ENCODE data around the gene WNT2B. TPM values are rescaled to one million over a fixed set of nuclear protein-coding genes. Genes with fewer than 3 reads are reported as not detected.
"Not testable (repeated sequence)": the region's sequence is repeated elsewhere in the genome, so short reads cannot be mapped to it uniquely, and the experiment has no call there.

WNT2B gene
- total and polyA plus RNA-seq, 2 of the 8 experiments (the other 6 are each of a cell fraction or from before 2014, with no cell fraction given), result 0.33 to 2.0 TPM

GRCh38 chr1:112486063-112486462 is 22.7 kb upstream of the WNT2B start:
- H3K23me2 ChIP-seq (ENCODE audit: low read depth, low read length); H3K4me2 ChIP-seq (ENCODE audit: insufficient read depth in 1 of 2, low read depth in 2 of 2, low read length in 2 of 2); H3K56ac ChIP-seq (replicated peaks; ENCODE audit: insufficient read length, low read depth, low read length); FAIRE-seq; H3K9me3 ChIP-seq (ENCODE audit: insufficient read depth in 2 of 2, low read depth in 1 of 2, low read length in 1 of 2); H4K8ac ChIP-seq (ENCODE audit: extremely low read depth, insufficient read depth, low read length); POLR2A ChIA-PET (ENCODE audit: partially characterized antibody); H3K18ac ChIP-seq (ENCODE audit: extremely low read depth, low read length); H4K91ac ChIP-seq (replicated peaks; ENCODE audit: insufficient read length, low read length); H3K27me3 ChIP-seq (replicated peaks in 1 of 4; ENCODE audit: control insufficient read depth in 3 of 4, extremely low read depth in 1 of 4, insufficient read depth in 3 of 4, low read length in 3 of 4); H2BK15ac ChIP-seq (ENCODE audit: low read length); H3K27ac ChIP-seq (ENCODE audit: low read depth, low read length); H3K14ac ChIP-seq (ENCODE audit: insufficient read length); H2BK12ac ChIP-seq (ENCODE audit: low read depth, low read length); H3K4me1 ChIP-seq (replicated peaks in 1 of 4; ENCODE audit: control insufficient read depth in 3 of 4, insufficient read depth in 4 of 4, low read length in 3 of 4); H2BK120ac ChIP-seq (replicated peaks; ENCODE audit: low read depth, low read length); H2AFZ ChIP-seq (ENCODE audit: low read length); H4K20me1 ChIP-seq (replicated peaks in 1 of 2; ENCODE audit: control insufficient read depth in 1 of 2, insufficient read depth in 2 of 2, low read length in 2 of 2); H3K4me3 ChIP-seq (ENCODE audit: extremely low read depth in 1 of 4, insufficient read depth in 2 of 4, low read depth in 3 of 4, low read length in 4 of 4); H2BK20ac ChIP-seq (ENCODE audit: low read length); H4K5ac ChIP-seq (ENCODE audit: insufficient read length, low read depth, low read length); H3K36me3 ChIP-seq (ENCODE audit: control insufficient read depth in 2 of 4, insufficient read depth in 4 of 4, low read length in 3 of 4); H2BK5ac ChIP-seq (ENCODE audit: low read depth, low read length); H2AK5ac ChIP-seq (ENCODE audit: low read depth, low read length); H3K79me1 ChIP-seq (ENCODE audit: low read depth, low read length); H3K4ac ChIP-seq (replicated peaks; ENCODE audit: insufficient read length, low read depth, low read length); H3K79me2 ChIP-seq (ENCODE audit: control insufficient read depth in 1 of 2, insufficient read depth in 2 of 2, low read length in 2 of 2); H3K9ac ChIP-seq (replicated peaks in 1 of 4; ENCODE audit: extremely low read depth in 1 of 4, low read depth in 3 of 4, low read length in 3 of 4); H3K23ac ChIP-seq (ENCODE audit: insufficient read length); DNase-seq (ENCODE audit: low read depth in 1 of 2, low spot score in 2 of 2): not testable (repeated sequence)
- 71% methylated on average over 1 of the region's 1 CpG; no CpG with 5 or more reads in 1 of the 2 experiments for WGBS, 2 experiments (ENCODE audit: extremely low coverage in 1 of 2, insufficient coverage in 1 of 2, insufficient read length in 1 of 2, insufficient replicate concordance in 2 of 2, low coverage in 1 of 2, low lambda C conversion rate in 2 of 2, missing lambda C conversion rate in 1 of 2)
- CTCF ChIA-PET (ENCODE audit: partially characterized antibody), result interaction anchor here (1.2 to 2.0 kb wide), 2 partner anchors 16 to 20 kb away, joined by 6 read pairs; no protein-coding TSS in a partner anchor

GRCh38 chr1:112487686-112488085 is 21.1 kb upstream of the WNT2B start:
- not testable (repeated sequence) for H3K4me2 ChIP-seq (ENCODE audit: insufficient read depth in 1 of 2, low read depth in 2 of 2, low read length in 2 of 2); H3K14ac ChIP-seq (ENCODE audit: insufficient read length); H3K79me2 ChIP-seq (ENCODE audit: control insufficient read depth in 1 of 2, insufficient read depth in 2 of 2, low read length in 2 of 2); H4K5ac ChIP-seq (ENCODE audit: insufficient read length, low read depth, low read length); H3K9ac ChIP-seq (replicated peaks in 1 of 4; ENCODE audit: extremely low read depth in 1 of 4, low read depth in 3 of 4, low read length in 3 of 4); H3K56ac ChIP-seq (replicated peaks; ENCODE audit: insufficient read length, low read depth, low read length); H3K36me3 ChIP-seq (ENCODE audit: control insufficient read depth in 2 of 4, insufficient read depth in 4 of 4, low read length in 3 of 4); DNase-seq (ENCODE audit: low read depth in 1 of 2, low spot score in 2 of 2); H3K4me3 ChIP-seq (ENCODE audit: extremely low read depth in 1 of 4, insufficient read depth in 2 of 4, low read depth in 3 of 4, low read length in 4 of 4); H4K8ac ChIP-seq (ENCODE audit: extremely low read depth, insufficient read depth, low read length); H3K79me1 ChIP-seq (ENCODE audit: low read depth, low read length); H3K18ac ChIP-seq (ENCODE audit: extremely low read depth, low read length); H2AK5ac ChIP-seq (ENCODE audit: low read depth, low read length); H2BK5ac ChIP-seq (ENCODE audit: low read depth, low read length); H2BK12ac ChIP-seq (ENCODE audit: low read depth, low read length); H2AFZ ChIP-seq (ENCODE audit: low read length); H4K91ac ChIP-seq (replicated peaks; ENCODE audit: insufficient read length, low read length); H3K4me1 ChIP-seq (replicated peaks in 1 of 4; ENCODE audit: control insufficient read depth in 3 of 4, insufficient read depth in 4 of 4, low read length in 3 of 4); H2BK20ac ChIP-seq (ENCODE audit: low read length); H3K23ac ChIP-seq (ENCODE audit: insufficient read length); H3K4ac ChIP-seq (replicated peaks; ENCODE audit: insufficient read length, low read depth, low read length); H3K23me2 ChIP-seq (ENCODE audit: low read depth, low read length); H3K9me3 ChIP-seq (ENCODE audit: insufficient read depth in 2 of 2, low read depth in 1 of 2, low read length in 1 of 2); H4K20me1 ChIP-seq (replicated peaks in 1 of 2; ENCODE audit: control insufficient read depth in 1 of 2, insufficient read depth in 2 of 2, low read length in 2 of 2); H3K27me3 ChIP-seq (replicated peaks in 1 of 4; ENCODE audit: control insufficient read depth in 3 of 4, extremely low read depth in 1 of 4, insufficient read depth in 3 of 4, low read length in 3 of 4); FAIRE-seq; H2BK15ac ChIP-seq (ENCODE audit: low read length); H3K27ac ChIP-seq (ENCODE audit: low read depth, low read length); H2BK120ac ChIP-seq (replicated peaks; ENCODE audit: low read depth, low read length)
- ChIA-PET POLR2A (ENCODE audit: partially characterized antibody) (interaction anchor here (0.7 kb wide), 1 partner anchor 21 kb away, joined by 3 read pairs; no protein-coding TSS in a partner anchor), CTCF (ENCODE audit: partially characterized antibody) (interaction anchor here (0.8 to 0.9 kb wide), 2 partner anchors 117 to 216 kb away, joined by 3 read pairs; no protein-coding TSS in a partner anchor)
- WGBS, 2 experiments (ENCODE audit: extremely low coverage in 1 of 2, insufficient coverage in 1 of 2, insufficient read length in 1 of 2, insufficient replicate concordance in 2 of 2, low coverage in 1 of 2, low lambda C conversion rate in 2 of 2, missing lambda C conversion rate in 1 of 2), result 86% methylated on average over 6 of the region's 6 CpGs; no CpG with 5 or more reads in 1 of the 2 experiments
